ENCODE results near the gene MFAP2.

The MFAP2 gene

DNA sequence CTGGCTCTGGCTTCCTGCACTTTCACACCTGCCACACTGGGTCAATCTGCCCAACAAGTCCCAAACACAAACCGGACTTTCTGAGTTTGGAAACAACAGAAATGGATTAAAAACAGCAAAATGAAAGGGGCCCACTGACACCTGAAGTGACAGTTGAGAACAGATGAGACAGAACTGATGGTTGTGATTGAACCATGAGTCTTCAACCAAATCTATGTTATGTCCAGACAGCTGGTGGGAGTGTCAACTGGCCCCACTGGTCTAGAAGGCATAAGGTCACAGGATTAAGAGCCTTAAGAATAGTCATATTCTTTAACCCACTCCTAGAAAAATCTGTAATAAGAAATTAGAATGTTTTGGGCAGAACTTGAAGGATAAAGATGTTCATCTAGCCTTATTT lies 44.3 kb upstream of the MFAP2 start:
- Histone ChIP-seq H3K27ac (no peak overlapping the region), H3K27me3 (no peaks in the 10 kb centered on the region), H3K9me3 (no peaks in the 10 kb centered on the region), H3K36me3 (peaks cover 90 to 99% (median 92%) of the 10 kb centered on the region in 3 donors), H3K4me1 (peaks cover 0 to 8% (median 0%) of the 10 kb centered on the region in 4 donors), H3K4me3 (no peak overlapping the region)
- TF ChIP-seq, protein P1, sequence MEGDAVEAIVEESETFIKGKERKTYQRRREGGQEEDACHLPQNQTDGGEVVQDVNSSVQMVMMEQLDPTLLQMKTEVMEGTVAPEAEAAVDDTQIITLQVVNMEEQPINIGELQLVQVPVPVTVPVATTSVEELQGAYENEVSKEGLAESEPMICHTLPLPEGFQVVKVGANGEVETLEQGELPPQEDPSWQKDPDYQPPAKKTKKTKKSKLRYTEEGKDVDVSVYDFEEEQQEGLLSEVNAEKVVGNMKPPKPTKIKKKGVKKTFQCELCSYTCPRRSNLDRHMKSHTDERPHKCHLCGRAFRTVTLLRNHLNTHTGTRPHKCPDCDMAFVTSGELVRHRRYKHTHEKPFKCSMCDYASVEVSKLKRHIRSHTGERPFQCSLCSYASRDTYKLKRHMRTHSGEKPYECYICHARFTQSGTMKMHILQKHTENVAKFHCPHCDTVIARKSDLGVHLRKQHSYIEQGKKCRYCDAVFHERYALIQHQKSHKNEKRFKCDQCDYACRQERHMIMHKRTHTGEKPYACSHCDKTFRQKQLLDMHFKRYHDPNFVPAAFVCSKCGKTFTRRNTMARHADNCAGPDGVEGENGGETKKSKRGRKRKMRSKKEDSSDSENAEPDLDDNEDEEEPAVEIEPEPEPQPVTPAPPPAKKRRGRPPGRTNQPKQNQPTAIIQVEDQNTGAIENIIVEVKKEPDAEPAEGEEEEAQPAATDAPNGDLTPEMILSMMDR (IDR thresholded peaks at IDR 0.05), result no peak
- intact Hi-C loops (cut with DNase I; ENCODE audit: low total_unique reads), result no loop called here
- DNase-seq, result no peak

DNA sequence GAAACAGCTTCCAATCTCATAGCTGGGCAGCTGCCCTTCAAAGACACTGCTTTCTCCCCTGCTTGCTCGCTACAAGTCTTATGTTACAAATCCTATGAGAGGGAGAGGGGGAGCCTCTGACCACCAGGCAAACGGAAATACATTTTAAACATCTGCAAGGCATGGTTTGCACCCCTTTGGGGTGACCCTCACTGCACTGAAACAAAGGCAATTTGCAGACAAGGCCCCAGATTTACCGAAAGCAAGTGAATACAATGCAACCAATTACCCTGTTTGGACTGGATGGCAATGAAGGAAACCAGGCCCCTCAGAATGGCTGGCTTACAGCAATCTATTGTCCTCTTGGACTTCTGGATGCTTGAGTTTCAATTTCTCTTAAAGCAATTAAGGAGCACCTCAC lies 43.2 kb upstream of the MFAP2 start:
- Histone ChIP-seq H3K27ac (no peak overlapping the region), H3K27me3 (no peaks in the 10 kb centered on the region), H3K36me3 (peaks cover 90 to 100% (median 93%) of the 10 kb centered on the region in 3 donors), H3K4me3 (no peak overlapping the region), H3K9me3 (no peaks in the 10 kb centered on the region), H3K4me1 (peaks cover 0 to 8% (median 0%) of the 10 kb centered on the region in 4 donors)
- intact Hi-C loops (cut with DNase I; ENCODE audit: low total_unique reads), result no loop called here
- TF ChIP-seq, protein P1 (IDR thresholded peaks at IDR 0.05), result no peak
- no peak for DNase-seq

DNA sequence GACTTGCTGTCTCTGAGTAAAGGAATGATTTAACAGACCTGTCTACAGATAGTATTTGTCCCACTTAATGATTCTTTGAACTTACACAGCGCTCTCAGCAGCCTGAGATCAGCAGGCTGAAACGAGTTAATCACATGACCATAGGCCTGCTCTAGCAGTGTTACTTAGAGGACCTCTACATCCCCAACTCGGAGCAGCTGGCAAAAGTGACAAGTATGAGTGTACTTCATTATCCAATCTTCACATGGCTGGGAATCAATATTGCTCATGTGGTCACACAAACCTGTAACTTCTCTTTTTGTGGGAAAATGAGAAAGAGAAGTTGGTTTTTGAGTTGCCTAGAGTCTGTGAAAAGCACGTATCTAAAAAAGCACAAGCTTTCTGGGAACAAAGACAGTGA lies 42.7 kb upstream of the MFAP2 start:
- Histone ChIP-seq H3K36me3 (peaks cover 89 to 100% (median 90%) of the 10 kb centered on the region in 3 donors), H3K9me3 (no peaks in the 10 kb centered on the region), H3K4me3 (no peak overlapping the region), H3K27ac (no peak overlapping the region), H3K4me1 (peaks cover 0 to 8% (median 0%) of the 10 kb centered on the region in 4 donors), H3K27me3 (no peaks in the 10 kb centered on the region)
- DNase-seq, result no peak
- TF ChIP-seq, protein P1 (IDR thresholded peaks at IDR 0.05), result no peak
- intact Hi-C loops (cut with DNase I; ENCODE audit: low total_unique reads), result no loop called here

DNA sequence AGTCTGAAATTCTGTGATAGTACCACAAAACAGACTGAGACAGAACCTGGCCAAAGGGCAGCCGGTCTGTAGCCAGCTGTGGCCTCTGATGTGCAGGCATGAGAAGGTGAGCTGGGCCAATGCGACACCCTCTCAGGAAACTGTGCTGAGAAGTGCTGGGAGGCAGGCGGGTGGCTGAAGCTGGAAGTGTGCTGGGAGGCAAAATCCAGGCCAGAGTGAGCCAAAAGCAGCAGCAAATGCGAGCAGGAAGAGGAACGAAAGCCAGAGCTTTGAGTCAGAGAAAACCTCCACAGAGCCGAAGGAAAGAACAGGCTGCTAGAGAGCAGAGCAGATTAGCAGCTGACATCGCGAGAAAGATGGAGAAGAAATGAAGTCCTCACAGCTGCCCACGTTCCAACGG lies 41.5 kb upstream of the MFAP2 start:
- H3K36me3 ChIP-seq, result peaks cover 78 to 95% (median 84%) of the 10 kb centered on the region in 3 donors
- H3K27ac ChIP-seq, result no peak overlapping the region
- no peaks in the 10 kb centered on the region for H3K4me1 ChIP-seq
- TF ChIP-seq, protein P1 (IDR thresholded peaks at IDR 0.05), result no peak
- H3K27me3 ChIP-seq, result no peaks in the 10 kb centered on the region
- DNase-seq, result no peak
- H3K4me3 ChIP-seq, result no peak overlapping the region
- no peaks in the 10 kb centered on the region for H3K9me3 ChIP-seq
- intact Hi-C loops (cut with DNase I; ENCODE audit: low total_unique reads), result no loop called here

DNA sequence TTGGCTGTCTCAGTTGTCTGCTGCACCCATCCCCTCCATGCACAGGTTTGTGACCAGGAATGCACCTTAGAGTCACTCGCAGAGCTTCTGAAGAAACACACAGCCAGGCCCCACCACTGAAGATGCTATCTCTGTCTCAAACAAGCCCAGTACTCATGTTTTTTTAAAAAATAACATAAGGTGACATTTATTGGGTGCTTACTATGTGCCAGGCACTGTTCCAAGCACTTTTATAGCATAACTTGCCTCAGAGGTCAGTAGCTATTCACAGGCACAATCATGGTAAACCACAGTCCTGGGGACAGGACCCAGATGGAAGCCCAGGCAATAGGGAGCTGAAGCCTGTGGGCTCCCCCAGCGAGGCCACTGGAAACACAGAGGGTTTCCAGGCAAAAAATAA lies 40.1 kb upstream of the MFAP2 start:
- Histone ChIP-seq H3K9me3 (no peaks in the 10 kb centered on the region), H3K4me3 (no peak overlapping the region), H3K4me1 (no peaks in the 10 kb centered on the region), H3K36me3 (peaks cover 67 to 81% (median 71%) of the 10 kb centered on the region in 3 donors), H3K27me3 (no peaks in the 10 kb centered on the region), H3K27ac (no peak overlapping the region)
- TF ChIP-seq, protein P1 (IDR thresholded peaks at IDR 0.05), result no peak
- intact Hi-C loops (cut with DNase I; ENCODE audit: low total_unique reads), result no loop called here
- DNase-seq, result no peak

DNA sequence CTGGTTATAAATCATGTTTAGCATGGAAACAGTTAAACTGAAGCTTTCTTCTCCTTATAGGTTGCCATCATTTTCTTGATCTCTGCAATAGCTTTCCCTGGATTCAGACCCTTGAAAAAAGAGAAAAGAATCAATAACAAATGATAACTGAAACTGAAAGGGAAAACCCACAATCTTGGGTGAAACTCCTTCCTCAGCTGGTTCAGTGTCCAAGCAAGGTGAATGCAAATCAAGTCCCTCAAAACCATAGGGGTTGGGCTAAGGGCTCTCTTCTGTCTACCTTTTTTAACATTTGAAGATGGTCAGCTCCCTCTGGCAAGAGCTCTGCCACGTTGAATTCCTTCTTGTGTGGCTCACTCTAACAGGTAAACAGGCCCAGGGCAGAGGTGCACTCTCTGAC lies 38.4 kb upstream of the MFAP2 start:
- Histone ChIP-seq H3K27ac (no peak overlapping the region), H3K4me1 (no peaks in the 10 kb centered on the region), H3K4me3 (no peak overlapping the region), H3K36me3 (peaks cover 51 to 65% (median 59%) of the 10 kb centered on the region in 3 donors), H3K9me3 (no peaks in the 10 kb centered on the region), H3K27me3 (no peaks in the 10 kb centered on the region)
- intact Hi-C loops (cut with DNase I; ENCODE audit: low total_unique reads), result no loop called here
- DNase-seq, result no peak
- TF ChIP-seq, protein P1 (IDR thresholded peaks at IDR 0.05), result no peak

Data from tibial artery (tissue), 4 donors.